Retina (tissue), 1 donor: ENCODE data around the gene ATXN7L1.

Experiments used
- DNase-seq: peaks from one replicate; pipeline ENCODE4 v3.0.0-alpha.2; 2016

ATXN7L1 gene, protein sequence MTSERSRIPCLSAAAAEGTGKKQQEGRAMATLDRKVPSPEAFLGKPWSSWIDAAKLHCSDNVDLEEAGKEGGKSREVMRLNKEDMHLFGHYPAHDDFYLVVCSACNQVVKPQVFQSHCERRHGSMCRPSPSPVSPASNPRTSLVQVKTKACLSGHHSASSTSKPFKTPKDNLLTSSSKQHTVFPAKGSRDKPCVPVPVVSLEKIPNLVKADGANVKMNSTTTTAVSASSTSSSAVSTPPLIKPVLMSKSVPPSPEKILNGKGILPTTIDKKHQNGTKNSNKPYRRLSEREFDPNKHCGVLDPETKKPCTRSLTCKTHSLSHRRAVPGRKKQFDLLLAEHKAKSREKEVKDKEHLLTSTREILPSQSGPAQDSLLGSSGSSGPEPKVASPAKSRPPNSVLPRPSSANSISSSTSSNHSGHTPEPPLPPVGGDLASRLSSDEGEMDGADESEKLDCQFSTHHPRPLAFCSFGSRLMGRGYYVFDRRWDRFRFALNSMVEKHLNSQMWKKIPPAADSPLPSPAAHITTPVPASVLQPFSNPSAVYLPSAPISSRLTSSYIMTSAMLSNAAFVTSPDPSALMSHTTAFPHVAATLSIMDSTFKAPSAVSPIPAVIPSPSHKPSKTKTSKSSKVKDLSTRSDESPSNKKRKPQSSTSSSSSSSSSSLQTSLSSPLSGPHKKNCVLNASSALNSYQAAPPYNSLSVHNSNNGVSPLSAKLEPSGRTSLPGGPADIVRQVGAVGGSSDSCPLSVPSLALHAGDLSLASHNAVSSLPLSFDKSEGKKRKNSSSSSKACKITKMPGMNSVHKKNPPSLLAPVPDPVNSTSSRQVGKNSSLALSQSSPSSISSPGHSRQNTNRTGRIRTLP

DNA sequence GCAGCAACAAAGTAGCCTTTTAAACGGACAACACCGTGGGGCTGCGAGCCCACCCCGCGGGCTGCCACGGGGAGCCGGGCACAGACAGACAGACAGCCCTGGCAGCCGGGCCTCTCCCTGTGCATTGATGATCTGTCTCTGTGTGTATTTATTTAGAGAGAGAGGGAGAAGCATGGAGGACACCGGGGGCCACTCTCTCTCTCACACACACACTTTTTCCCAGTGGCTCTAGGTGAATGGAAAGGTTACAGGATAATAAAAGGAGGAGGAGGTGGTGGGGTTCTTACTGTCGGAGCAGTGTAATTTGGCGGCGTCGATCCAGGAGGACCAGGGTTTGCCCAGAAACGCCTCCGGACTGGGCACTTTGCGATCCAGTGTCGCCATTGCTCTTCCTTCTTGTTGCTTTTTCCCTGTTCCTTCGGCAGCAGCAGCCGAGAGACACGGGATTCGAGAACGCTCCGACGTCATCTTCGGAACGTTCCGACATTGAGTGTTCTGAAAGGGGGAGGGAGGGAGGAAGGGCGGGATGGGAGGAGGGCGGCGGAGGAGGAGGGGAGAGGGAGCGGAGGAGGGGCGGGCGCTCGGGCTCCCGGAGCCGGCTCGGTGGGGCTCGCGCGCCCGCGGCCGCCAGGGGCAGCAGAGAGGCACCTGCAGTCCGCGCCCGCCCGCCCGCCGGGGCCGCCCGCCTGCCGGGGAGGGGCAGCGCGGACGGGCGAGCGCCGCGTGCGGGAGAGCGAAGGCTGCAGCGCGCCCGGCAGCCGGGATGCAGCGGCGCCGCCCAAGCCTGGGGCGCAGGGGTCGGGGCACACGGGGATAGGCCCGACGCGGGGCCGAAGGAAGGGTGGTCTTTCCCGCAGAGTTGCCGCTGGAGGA is at the start of gene ATXN7L1:
ATXN7L1 (minus strand) TSS at position 509 of the 873 bp plus-strand sequence; CDS start at position 468, 41 bp downstream.
- peak; percentile 91 for DNase-seq

DNA sequence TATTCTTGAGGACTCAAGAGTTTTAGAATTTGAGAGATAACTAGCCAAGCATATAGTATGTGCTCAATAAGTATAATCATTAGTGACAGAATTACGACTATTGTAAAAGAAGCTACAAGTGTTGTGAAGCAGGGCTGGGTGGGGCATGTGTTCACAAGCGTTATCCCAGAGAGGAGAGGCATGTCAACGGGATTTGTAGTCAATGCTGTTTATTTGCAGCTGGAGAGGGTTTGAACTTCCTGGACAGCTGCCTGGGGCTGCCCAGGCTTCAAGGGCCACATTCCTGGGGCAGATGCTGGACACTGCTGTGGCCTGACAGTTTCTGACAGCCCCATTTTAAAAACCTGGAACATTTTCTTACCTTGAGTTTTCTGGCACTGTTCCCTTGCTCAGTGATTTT is 49.7 kb upstream of the ATXN7L1 start:
- no peak for DNase-seq

DNA sequence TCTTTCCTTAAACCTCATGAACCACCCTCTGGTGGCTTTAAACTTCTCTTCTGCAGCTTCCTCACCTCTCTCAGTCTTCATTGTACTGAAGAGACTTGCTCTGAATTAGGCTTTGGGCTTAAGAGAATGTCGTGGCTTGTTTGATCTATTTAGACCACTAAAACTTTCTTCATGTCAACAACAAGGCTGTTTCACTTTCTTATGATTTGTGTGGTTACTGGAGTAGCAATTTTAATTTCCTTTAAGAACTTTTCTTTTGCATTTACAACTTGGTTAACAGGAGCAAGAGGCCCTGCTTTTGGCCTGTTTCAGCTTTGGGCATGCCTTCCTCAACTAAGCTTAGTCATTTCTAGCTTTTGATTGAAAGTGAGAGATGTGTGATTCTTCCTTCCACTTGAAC is 48.5 kb upstream of the ATXN7L1 start:
- no peak for DNase-seq

DNA sequence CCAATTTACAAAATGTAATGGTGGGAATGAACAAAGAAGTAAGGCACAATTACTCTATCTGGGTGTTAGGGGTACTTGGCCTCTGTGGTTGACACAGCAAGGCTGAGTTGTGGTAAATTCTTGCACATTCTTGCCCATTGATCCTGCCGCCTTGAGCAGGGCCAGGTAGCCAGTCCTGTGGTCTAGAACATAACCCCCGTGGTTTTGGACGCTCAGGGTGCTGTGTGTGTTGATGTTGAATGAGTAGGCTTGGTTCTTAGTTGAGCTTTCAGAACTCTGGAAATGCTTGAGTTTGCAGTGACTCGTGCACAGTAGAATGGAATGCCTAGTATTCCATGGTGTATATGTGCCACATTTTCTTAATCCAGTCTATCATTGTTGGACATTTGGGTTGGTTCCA is 44.4 kb upstream of the ATXN7L1 start:
- no peak for DNase-seq

DNA sequence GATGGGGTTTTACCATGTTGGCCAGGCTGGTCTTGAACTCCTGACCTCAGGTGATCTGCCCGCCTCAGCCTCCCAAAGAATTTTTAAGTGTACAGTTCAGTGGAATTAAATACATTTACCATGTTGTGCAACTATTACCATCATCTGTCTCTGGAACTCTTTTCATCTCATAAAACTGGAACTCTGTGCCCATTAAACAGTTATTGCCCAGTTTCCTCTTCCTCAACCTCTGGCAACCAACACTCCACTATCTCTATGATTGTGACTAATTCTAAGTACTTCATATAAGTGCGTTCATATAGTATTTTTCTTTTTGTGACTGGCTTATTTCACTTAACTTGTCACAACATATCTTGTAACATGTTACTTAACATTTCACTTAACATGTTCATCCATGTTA is 41.3 kb upstream of the ATXN7L1 start:
- DNase-seq: no peak

DNA sequence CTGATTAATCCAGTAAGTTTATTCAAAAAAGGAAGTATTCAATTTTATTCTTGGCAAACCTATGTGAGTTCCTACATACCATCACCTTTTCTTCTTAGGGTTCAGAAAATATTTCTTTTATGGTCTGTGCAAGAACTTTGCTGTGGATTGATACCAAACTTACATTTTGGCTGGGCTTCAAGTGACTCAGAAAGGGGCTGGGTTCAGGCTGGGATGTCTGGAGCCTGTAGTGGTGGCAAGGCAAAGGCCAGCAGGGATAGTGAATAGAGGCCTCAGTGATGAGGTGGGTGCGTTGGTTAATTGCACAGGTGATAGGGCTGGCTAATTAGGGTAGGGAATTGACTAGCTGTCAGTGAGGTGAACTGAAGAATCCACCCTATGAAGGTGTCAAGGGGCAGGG is 40.2 kb upstream of the ATXN7L1 start:
- no peak for DNase-seq

DNA sequence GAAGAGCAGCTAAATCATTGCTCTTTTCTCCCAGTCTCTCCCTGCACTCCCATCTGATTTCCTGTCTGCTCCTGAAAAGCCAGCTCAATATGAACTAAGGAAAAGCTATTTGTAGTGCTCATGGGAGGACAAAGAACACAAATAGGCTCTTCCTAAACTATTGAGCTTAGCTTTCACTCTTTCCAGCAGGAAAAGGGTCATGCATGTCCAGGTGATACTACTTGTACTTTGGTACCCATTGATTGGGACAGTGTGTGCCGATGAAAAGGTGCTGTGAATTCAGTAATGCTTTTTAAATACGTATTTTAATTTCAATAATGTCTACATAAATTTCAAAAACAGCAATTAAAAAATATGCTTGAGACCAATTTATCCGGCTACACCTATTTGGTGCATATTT is 37.5 kb upstream of the ATXN7L1 start:
- DNase-seq: no peak

DNA sequence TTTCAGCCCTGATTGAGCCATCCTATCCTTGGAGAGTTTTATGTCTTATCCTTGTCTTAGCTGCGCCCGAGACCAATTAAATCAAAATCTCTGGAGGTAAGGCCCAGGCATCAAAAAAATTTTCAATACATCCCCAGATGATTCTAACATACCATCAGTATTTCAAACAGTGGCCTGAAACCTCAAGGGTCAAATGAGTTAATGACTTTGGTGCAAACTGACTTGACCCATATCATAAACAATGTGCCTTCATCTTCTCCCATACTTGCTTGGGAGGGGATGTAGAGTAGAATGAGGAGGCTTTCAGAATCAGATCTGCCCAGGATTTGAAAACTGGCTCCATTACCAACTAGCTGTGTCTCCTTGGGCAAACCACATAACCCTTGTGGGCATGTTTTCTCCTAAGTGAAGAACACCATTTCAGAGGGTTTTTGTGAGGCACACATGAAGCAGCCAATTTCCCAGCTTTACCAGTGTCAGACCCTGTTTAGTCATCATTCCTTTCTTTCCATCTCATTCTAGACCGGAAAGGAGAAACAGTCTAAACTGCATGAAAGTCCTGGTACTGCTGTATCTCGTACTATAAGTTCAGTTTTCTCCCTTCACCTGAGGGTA is 35.7 kb upstream of the ATXN7L1 start:
- no peak for DNase-seq

DNA sequence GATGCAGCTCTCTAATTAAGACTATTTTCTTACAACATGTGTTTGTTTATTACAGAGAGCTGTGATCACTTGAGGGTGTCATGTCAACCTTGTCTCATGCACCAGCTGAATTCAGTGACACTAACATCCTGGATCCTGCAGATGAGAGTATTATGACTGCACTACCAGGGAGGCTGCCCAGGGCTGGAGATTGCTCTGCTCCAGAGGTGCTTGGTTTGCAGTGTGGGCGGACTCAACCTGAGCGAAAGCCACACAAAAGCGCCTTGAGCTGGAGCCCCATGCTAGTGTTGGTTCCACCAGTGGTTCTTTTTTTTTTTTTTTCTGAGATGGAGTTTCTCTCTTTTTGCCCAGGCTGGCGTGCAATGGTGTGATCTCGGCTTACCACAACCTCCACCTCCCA is 33.8 kb upstream of the ATXN7L1 start:
- no peak for DNase-seq

DNA sequence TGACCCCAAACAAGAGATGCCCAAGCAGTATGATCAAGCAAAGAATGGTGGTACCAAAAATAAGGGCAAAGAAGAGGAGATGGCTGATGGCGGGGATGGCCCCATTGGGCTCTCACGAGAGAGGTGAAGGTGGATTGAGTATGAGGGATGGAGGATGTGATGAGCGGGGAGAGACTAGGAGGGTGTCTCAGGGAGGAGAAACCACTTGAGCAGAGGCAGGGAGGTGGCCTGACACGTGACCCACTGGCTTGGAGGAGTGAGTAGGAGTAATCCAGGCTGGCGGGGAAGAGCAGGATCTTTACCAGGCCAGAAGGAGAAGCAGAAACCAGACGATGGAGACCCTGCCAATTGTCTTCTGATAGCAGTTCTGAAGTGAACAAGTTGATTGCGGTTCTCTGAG is 33.3 kb upstream of the ATXN7L1 start:
- DNase-seq: no peak

DNA sequence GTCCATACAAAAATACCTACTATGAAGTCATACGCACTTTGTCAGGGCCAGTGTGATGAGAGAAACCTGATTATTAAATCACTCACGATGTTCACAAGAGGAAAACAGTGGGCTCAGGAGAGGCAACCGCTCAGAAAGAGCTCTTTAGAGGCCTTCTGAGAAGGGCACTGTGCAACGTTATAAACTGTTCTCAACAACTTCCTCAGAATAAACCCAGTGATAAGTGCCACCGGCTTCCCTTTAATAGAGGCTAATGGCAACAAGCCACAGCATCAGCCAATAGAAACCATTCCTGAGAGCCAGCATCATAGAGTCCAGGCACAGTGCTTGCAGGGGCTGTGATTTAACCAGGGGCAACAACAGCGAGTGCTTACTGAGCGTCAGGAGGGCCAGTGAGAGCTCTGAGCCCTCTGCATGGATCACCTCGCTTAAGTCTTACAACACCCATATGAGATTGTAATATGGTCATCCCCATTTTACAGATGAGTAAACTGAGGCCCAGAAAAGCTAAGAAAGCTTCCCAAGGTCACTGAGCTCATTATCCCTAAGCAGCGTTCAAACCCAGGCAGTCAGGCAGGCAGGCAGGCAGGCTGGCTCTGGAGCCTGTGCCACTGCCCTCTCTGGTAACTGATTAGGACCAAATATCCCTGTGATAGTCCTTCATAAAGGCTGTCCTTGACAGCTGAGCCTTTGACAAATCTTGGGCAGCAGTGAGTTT is 30.9 kb upstream of the ATXN7L1 start:
- DNase-seq: no peak

DNA sequence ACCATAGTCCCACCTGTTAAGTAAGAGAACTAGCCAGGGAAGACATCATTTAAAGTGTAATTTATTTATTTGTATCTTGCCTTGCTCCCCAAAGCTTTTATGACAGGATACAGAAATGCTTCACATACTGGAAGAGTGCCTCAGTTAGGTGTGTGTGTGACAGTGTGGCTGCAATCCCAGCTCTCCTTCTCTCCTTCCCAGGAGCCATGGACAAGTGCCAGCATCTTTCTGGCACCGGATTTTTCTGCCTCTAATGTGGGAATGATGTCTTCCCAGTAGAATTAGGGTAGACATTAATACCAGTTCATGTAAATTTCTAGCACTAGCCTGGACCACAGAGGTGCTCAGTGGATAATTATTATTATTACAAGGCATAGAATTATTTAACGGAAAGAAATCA is 30.3 kb upstream of the ATXN7L1 start:
- DNase-seq: no peak

DNA sequence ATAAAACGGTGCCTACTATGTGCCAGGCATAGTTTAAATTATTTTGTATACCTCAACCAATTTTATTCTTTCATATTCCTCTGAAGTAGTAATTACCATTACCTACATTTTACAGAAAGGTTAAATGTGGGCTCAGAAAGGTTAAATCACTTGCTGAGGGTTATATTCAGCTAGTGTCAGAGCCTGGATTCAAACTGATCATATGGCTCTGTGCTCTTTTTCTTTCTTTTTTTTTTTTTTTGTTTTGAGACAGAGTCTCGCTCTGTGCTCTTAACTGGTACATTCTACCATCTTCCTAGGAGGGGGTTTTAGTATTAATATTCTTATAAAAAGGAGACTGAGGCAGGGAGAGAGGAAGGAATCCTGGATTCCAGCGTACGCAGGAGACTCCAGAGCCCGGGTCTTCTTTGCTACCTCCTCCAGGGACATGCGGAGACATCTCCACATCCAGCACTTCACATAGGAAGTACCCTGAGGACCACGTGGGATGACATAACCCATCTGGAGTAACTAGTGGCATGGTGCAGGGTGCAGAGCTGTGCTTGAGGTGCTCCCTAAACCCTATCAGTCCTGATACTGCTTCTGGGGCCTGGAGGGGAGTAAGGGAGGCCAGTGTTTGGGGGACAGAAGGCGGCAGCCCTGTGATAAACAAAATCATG is 29.6 kb upstream of the ATXN7L1 start:
- no peak for DNase-seq

DNA sequence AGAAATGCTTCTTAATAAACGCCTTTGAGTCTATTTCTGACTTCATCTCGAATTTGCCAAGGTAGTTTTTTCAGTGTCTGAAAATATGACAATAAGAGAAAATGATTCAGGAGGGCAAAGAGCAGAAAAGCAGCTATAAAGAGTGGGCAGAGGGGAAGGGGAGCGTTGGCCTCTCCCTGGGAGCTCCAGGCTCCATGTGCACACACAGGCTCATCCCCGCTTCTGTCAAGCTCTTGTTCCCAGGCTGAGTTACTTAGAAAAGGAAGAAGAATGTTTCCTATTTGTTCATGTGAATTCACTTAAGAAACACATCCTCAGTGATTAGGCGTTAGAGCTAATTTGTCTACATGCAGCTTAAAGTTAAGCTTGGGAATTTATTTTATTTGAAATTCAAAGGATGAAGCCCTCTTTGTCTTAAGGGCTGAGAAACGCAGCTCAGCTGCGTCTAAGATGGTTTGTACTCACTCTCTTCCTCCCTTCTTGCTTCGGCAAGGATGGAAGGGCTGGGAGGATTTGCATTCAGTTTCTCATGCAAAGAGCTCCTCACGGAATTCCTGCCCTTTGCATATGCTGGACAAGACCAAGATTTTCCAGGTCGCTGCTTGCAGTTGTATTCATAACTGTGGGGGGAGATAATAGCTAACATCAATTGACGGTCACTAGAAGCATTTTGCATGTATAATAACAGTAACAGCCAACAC is 29.0 kb upstream of the ATXN7L1 start:
- DNase-seq: no peak

DNA sequence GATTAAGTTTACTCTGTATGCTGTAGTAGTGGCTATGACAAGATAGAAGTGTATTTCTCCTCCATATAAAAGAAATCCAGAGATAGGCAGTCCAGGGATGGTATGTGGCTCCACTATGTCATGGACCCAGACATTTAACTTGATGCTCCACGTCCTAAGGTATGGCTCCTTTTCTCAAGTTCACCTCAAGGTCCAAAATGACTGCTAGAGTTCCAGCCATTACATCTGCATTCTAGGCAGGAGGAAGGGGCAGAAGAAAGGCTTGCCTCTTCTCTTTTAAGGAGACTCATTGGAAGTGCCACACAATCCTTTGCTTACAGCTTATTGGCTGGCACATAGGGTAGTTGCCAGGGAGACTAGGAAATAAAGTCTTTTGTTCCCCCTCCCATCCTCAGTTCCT is 27.7 kb upstream of the ATXN7L1 start:
- DNase-seq: no peak

DNA sequence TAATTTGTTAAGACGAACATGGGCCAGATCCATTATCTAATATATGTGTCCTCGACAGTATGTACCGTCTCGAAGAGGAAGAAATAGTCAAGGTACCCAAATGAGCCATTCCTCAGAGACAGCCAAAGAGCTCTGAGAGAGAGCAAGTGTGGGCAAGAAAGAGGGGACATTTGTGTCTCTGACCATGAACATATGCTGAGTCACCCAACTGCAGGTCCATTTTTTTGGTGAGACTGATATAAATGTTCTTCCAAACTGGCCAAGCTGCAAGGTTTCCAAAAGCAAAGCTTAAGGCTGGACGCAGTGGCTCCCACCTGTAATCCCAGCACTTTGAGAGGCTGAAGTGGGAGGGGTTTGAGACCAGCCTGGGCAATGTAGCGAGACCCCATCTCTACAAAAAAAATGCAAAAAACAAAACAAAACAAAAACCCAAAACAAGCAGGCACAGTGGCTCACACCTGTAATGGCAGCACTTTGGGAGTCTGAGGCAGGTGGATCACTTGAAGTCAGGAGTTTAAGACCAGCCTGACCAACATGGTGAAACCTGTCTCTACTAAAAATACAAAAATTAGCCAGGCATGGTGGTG is 26.0 kb upstream of the ATXN7L1 start:
- no peak for DNase-seq

DNA sequence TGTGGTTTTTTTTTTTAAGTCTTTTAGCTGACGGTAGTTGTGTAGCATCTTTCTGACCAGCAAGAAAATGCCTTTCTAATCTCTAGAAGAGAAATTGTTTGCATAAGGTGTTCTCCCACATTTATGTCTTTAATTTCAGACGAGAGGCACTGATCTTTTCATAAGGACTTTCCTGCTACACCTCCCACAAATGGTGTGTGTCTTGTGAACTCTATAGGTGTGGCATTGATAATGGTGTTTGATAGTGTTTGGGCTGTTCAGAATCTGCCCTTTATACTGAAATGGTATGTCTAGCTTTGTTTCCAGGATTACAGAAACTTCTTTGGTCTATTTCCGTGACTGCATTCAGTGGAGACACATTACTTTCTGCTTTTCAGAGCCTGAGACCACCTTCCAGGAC is 21.6 kb upstream of the ATXN7L1 start:
- DNase-seq: no peak

DNA sequence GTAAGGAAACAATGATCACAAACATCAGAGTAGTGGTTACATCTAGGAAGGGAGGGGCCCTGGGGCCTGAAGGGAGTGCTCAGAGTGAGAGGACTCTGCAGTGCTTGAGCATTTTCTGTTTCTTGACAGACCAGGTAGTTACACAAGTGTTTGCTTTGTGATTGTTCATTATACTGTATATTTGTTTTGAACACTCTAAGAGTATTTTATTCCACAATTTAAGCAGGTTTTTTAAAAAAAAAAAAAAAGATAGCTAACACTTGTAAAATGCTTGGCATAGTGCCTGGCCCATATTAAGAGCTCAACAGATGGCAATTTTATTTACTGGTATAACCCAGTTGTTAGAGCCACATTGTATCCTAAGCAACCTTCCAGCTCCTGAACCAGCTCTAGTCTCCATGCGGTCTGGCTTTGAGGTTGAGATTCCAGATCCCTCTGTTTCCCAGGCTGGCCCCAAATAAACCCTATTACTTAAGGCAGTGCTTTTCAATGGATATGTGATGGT is 20.1 kb upstream of the ATXN7L1 start:
- no peak for DNase-seq

DNA sequence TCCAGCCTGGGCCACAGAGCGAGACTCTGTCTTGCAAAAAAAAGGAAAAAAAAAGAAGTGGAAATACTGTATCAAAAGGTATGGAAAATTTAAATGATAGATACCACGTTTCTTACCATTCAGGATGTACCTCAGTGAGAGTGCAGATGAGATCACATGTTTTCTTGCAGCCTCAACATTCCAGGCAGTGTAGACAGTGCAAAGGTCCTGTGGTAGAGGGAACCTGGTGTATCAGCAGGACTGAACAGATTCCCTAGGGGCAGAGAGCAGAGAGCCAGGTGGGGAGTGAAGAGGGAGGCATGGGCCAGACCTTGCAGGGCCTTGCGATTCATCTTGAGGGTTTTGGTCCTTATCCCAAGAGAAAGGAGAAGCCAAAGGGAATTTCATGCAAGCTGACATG is 17.7 kb upstream of the ATXN7L1 start:
- no peak for DNase-seq

DNA sequence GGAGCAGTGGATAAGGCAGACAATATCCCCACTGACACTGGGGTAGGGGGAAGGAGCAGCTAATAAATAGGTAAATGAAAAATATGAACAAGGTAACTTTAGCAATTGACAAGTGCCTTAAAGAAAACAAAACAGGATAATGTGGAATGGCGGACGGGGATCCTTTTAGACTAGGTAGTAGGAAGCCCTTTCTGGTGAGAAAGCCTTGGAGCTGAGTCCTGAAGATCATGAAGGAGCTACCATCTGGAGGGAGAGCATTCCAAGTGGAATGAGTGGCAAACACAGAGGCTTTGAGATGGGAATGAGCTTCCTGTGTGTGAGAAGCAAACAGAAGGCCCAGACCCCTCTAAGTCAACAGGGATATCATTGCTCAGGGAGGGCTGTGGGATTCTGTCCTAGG is 16.0 kb upstream of the ATXN7L1 start:
- DNase-seq: no peak
